Upper lobe of left lung (tissue), 4 donors: ENCODE measurements around the gene EFHD2.

Experiments
- EP300 ChIP-seq, 4 donors: sonication (generic); formaldehyde crosslinking; IDR thresholded peaks; one replicate each; pipeline ENCODE4 v1.5.1; 2017; ENCODE audit warnings: antibody characterized with exemption in 4 of 4, control low read depth in 2 of 4
- POLR2A ChIP-seq, 4 donors: fragments of 450-650 bp; IDR thresholded peaks; one replicate each; pipeline ENCODE4 v1.5.1; 2016 to 2017; ENCODE audit warnings: antibody characterized with exemption in 4 of 4, mild to moderate bottlenecking in 2 of 4
- POLR2AphosphoS5 ChIP-seq, 2 donors: sonication (generic); formaldehyde crosslinking; IDR thresholded peaks; one replicate each; pipeline ENCODE4 v1.5.1; 2017; ENCODE audit warnings: antibody characterized with exemption in 2 of 2
- TF ChIP-seq, protein P1 (sequence below), 6 experiments: fragments of 450-650 bp in 4 of 6; fragments of 200-600 bp in 2 of 6; sonication (generic) in 2 of 6; IDR thresholded peaks; one replicate each; pipeline ENCODE4 v1.5.1; 2016 to 2019; ENCODE audit warnings: antibody characterized with exemption in 6 of 6

DNA sequence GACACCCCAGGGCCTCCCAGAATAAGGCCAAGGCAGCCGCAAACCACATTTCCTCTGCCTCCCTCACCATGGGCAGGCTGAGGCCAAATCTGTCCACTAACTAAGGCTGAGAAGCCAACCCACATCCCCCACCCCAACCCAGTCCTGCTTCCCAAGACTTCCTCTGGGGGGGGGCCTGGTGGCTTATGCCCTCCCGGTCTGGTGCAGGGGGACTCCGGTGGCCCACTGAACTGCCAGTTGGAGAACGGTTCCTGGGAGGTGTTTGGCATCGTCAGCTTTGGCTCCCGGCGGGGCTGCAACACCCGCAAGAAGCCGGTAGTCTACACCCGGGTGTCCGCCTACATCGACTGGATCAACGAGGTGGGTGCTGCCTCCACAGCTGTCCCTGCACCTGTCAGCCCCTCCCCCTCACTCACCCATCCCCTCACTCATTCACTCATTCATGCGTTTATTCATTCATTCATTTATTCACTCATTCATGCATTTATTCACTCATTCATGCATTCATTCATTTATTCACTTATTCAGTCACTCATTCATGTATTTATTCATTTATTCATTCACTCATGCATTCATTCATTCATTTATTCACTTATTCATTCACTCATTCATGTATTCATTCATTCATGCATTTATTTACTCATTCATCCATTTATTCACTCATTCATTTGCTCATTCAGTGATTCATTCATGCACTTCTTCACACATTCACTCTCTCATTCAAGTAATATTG, 35.9 kb downstream of the EFHD2 start:
- no peak for TF ChIP-seq POLR2A (IDR thresholded peaks at IDR 0.05)
- TF ChIP-seq, protein P1, sequence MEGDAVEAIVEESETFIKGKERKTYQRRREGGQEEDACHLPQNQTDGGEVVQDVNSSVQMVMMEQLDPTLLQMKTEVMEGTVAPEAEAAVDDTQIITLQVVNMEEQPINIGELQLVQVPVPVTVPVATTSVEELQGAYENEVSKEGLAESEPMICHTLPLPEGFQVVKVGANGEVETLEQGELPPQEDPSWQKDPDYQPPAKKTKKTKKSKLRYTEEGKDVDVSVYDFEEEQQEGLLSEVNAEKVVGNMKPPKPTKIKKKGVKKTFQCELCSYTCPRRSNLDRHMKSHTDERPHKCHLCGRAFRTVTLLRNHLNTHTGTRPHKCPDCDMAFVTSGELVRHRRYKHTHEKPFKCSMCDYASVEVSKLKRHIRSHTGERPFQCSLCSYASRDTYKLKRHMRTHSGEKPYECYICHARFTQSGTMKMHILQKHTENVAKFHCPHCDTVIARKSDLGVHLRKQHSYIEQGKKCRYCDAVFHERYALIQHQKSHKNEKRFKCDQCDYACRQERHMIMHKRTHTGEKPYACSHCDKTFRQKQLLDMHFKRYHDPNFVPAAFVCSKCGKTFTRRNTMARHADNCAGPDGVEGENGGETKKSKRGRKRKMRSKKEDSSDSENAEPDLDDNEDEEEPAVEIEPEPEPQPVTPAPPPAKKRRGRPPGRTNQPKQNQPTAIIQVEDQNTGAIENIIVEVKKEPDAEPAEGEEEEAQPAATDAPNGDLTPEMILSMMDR (IDR thresholded peaks at IDR 0.05) = no peak
- no peak for TF ChIP-seq EP300 (IDR thresholded peaks at IDR 0.05)
- TF ChIP-seq POLR2AphosphoS5 (IDR thresholded peaks at IDR 0.05) = no peak
